ENCODE data around the gene TNFRSF4.

TNFRSF4 gene

DNA sequence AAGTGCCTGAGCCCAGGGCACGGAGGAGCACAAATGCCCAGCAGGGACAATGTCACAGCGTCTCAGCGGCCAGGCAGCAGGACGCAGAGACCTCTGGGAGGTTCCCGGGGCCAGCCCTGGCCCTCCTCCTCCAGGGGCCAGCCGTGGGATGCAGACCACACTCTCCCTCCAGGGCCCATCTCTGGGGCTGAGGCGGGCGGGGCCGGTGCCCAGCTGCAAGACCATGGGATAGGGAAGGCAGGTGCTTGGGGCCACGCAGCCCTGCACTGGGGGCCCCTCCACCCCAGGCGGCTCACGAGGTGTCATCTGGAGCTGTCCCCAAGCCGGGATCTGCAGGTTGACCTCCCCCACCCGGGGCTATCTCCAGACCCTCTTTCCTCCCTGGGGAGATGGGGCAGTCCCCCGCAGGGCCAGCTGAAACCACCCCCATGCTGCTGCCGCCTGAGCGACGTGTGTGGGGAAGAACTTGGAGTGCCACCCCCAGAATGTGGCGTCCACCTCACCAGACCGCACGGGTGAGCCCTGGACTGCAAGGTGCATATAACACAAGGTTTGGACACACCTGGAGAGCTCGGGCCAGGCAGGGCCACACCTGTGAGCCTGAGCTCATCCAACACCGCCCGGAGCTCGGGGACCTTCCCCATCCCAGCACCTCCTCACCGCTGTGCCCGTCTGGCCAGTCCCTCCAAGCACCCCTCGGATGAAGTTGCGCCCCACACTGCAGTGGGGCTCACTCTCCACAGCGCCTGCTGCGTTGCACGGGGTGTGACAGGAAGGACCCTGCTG is 44.3 kb downstream of the TNFRSF4 start:
- no peak for DNase-seq (ENCODE audit: low read depth in 3 of 3)

DNA sequence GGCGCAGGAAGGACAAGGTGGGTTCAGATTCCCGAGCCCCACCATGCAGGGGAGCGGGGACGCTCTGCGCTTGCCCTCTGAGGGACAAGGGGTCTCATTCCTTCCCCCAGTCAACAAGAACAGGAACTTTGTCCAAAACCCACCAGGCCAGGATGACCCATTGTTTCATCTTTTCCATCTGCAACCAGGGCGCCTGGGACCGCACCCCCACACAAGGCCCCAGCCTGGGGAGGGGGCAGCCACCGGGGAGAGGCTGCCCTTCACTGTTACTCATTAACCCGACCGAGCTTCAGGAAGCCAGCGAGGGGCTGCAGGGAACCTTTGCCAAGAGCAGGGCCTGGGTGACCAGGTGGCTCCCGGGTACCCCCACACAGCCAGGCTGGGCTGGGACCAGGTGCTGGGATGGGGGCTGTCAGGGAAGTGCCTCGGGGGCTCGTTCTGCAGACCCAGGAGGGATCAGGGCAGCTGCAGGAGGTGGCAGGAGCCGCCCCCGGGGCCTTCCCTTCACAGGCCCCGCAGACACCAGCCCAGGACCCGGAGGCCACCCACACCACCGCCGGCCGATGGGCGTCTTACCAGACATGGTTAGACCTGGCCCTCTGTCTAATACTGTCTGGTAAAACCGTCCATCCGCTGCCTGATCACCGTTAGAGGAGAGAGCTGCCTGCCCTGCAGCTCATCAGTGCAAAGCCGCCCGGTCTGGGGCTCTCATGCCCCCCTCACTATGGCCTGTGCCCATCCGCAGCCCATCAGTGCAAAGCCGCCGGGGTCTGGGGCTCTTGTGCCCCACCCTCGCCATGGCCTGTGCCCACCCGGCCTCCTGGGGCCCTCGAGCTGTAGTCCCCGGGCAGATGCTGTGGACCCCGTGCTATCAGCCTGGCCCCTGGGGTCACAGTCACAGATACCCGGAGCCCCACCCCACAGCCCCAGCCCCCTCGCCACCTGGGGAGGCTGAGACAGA is 45.2 kb downstream of the TNFRSF4 start:
- no peak for DNase-seq (ENCODE audit: low read depth in 3 of 3)

DNA sequence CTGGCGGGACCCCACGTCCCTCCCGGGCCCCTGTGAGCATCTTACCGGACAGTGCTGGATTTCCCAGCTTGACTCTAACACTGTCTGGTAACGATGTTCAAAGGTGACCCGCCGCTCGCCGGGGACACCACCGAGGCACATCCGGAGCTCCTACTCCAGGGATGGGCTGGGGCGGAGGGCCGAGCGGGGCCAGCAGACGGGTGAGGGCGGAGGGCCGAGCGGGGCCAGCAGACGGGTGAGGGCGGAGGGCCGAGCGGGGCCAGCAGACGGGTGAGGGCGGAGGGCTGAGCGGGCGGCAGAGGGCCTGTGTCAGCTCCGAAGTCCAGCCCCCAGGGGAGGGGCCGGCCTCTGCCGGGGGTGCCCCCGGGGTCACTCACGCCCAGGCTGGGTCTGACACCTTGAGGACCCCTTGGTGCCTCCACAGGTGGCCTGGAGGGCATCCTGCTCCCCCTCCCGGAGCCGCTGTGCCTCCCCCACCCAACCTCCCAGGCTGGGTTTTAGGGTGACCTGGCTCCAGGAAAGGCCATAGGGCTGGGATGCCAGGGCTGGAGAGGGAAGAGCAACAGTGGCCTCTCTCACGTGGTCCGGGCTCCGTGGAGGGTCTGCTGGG is 46.0 kb downstream of the TNFRSF4 start:
- DNase-seq (ENCODE audit: low read depth in 3 of 3): no peak

DNA sequence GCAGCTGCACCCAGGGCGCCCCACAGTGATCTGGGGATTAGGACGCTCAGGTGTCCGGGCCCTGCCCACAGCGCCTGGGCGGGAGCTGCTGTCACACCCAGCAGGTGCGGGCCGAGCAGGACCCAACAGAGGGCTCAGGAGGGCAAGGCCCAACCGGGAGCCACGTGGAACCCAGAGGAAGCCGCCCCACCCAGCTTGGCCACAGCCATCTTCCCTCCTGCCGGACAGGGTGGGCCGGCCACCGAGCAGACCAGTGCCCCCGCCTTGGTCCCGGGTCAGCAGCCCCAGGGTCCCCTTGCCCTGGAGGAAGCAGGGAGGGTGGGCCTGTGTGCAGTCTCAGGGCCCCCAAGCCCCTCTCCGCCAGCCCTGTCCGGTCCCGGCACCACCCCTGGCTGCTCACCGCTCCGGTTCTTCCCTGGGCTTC is 46.5 kb downstream of the TNFRSF4 start:
- no peak for DNase-seq (ENCODE audit: low read depth in 3 of 3)

DNA sequence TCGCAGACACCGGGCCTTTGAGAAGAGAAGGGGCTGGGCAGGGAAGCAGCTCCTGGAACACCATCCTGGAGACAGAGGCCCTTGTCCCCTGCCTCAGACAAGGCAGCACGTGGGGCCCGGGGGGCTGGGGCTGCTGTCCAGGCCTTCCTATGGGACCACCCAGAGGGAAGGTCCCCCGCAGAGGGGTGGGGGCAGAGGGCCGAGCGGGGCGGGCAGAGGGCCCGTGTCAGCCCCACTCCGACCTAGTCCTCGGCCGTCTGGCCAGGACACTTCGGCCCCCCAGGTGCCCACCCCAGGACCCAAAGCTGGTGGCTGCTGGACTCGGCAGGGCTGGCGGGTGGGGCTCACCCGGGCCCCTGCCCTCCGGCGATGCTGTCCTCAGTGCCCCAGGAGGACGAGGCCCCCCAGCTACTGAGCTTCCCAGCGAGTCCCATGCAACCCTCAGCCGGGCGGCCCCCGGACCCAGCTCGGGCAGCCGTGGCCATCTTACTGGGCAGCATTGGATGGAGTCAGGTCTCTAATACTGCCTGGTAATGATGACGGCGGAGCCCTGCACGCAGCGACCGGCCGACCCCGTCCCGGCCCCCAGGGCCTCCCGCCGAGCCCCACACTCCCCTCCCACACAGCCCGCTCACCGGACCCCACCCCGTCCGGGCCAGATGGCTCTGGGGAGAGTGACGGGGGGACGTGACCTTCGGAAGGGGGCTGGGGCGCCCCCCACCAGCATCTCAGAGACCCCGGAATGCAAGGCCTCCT is 47.1 kb downstream of the TNFRSF4 start:
- DNase-seq (ENCODE audit: low read depth in 3 of 3): no peak

DNA sequence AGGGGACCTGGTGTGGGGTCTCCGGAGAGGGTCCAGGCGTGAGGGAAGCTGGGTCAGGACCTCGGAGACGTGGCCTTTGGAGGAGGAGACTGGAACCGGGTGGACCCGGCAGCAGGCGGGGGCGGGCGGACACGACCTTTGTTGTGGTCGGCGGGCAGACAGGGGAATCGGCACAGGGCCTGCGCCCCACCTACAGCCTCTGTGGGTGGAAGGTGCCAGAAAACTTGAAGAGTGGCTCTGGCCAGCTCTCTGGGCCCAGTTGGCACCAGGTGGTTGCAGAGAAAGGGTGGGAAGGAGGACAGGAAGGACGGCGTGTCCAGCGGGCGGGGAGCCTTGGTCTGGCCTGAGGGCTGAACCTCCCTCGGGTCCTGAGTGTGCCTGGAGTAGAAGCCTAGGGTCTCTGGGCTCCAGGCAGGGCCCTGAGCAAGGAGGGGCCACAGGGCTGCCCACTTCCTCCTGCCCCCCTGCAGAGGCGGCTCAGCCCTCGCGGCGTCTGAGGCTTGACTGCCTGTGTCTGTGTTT is 48.0 kb downstream of the TNFRSF4 start:
- no peak for DNase-seq (ENCODE audit: low read depth in 3 of 3)

DNA sequence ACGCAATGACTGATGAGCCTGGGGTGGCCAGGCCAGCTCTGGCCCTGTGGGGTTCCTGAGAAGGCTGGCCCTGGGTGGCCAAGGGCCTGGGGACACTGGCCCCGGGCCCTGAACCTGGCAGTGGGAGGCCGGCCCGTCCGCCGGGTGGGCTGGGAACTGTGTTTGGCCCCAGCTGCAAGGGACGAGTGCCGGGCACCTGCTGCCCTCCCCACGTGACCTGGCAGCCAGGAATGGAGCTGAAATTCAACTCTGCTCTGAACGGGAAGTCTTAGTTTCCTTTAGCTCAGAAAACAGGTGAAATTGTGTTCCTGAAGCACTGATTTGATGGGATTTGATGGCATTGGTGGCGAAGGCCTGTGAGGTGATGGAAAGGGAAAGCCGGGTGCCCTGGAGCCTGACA is 48.5 kb downstream of the TNFRSF4 start:
- DNase-seq (ENCODE audit: low read depth in 3 of 3): no peak

DNA sequence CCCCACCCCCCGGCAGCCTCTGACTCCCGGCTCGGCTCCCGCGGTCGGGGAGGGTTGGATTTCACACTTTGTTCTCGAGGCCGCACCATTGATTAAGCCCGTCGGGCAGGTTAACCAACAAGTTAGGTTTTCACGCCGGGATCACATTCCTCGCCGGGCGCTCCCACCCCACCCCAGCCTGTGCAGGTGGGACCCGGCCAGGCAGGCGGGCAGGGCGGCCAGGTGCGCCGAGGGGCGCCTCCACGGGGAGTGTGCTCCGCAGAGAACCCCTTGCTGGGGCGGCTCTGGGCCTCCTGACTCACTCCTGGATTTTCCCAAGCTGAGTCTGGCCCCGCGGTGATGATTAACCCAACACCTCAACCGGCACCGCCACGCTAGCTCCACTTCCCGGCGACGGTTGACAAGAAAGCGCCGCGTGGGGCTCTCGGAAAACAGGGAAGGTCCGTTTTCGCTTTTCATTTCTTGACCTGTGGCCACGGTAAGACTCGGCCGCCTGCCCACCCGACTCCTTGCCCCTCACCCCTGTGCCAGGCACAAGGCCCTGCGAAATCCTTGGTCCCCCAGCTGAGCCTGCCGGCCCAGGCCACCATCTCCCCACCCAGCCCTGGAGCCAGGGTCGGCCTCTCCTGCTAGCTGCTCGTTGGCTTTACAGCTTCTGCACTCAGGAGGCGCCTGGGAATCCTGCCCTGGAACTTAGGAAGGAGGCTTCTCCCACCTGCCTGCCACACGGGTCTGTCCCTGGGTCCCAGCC is 49.1 kb downstream of the TNFRSF4 start:
- DNase-seq (ENCODE audit: low read depth in 3 of 3): no peak

DNA sequence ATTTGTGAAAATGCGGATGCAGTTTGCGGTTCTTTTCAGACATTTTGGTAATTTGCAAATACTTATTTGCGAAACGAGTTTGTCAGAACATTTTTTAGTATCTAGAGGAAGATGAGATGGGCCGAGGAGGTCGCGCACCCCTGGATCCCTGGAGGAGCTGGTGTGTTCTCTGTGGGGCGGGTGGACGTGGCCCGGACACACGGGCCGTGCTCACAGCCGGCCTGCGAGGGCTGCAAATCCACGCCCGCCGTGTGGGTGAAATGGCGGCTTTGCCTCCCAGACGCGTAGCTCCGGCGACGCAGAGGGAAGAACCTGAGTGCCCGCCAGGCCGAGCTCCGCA is 49.6 kb downstream of the TNFRSF4 start:
- DNase-seq (ENCODE audit: low read depth in 3 of 3): no peak

DNA sequence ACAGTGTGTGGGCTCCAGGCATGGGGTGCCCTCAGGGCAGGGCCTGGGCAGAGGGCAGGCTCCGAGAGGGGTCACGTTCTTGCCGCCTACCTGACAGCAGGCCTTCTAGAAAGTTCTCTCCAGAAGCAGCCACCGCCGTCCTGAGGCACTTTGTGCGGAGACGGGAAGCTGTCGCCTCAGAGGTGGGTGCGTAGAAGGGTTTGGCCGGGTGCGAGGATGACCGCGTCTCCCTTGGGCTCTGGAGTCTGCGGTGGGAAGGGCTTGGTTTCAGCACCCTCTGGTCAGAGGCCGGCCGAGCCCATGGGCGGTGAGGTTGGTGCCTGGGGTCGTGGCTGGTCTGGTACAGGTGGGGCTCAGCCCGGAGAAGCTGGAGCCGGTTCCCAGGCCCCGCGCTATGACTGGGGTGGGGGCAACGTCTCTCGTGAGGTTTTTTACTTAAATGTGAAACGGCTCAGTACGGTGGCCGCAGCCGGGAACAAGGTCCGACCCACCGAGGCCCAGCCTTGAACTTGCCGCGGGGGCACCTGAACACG is 50.3 kb downstream of the TNFRSF4 start:
- no peak for DNase-seq (ENCODE audit: low read depth in 3 of 3)

DNA sequence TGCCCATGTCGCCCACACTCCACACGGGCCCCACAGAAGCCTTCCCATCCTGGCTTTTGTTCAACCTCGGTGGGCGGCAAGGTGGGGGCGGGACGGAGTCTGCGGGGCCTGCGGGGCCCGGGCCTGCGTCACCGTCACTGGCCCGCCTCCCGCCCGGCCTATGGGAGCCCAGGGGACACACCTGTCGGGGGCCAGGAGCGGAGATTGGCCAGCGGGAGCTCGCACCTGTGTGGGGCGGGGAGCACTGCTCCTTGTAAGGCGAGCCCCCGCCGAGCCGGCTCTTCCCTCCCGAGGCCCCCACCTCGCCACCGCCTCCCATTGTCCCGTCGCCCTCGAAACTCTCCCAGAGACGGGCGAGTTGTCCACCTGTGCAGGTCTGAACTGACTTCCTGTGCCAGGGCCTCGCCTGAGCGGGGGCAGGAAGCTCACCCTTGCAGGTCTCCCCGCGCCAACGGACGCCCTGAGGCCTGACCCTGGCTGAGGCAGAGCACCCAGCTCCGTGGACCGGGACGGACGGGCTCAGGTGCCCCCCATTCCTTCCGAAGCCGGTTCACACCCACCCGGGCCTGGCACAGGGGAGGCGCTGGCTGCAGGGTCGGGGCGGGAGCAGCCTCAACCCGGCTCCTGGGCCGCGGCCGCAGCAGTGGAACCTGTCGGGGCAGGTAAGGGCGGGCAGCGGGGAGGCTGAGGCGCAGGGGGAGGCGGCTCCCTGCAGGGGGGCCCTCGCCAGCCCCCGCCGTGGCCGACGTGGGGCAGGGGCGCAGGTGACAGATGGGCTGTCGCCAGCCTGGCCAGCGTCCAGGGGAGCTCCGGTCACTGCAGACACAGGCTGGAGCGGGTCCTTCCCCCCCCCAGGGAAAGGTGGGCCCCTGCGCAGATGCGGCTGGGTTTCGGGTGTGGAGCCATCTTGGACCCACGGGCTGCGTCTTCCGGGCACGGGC is 51.1 kb downstream of the TNFRSF4 start:
- DNase-seq (ENCODE audit: low read depth in 3 of 3): no peak

DNA sequence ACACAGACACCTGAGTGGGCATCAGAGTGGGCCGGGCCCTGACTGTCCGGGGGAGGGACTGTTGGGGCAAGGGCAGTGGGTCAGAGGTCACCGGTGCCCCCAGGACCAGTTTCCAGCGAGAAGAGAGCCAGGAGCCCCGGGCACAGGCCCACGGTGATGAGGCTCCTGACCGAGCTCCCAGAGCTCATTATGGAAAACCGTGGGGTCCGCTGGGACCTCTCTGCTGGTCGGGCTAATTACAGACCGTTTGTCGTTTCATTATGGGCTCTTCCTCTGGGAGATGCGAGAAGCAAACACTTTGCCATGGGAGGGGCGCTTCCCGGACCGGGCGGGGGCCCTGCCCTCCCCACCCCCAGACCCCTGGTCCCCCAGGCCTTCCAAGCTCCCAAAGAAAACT is 52.3 kb downstream of the TNFRSF4 start:
- DNase-seq (ENCODE audit: low read depth in 3 of 3): no peak
